HG03342 (cell line): ENCODE data around the gene MBD6.
"Not testable (repeated sequence)": the region's sequence is repeated elsewhere in the genome, so short reads cannot be mapped to it uniquely, and the experiment has no call there.

ENCODE experiments used
- ATAC-seq: cut with Tn5 transposase; IDR thresholded peaks from one replicate; pipeline ENCODE4 v1.9.1; 2021; ENCODE audit warnings: mild to moderate bottlenecking, moderate library complexity; ENCODE audit not compliant: unreplicated experiment

Gene MBD6

GRCh38 chr12:57514720-57515407 is 7.8 kb upstream of the MBD6 start:
- no peak for ATAC-seq

GRCh38 chr12:57515408-57515933 is 7.2 kb upstream of the MBD6 start:
- ATAC-seq, result no peak

GRCh38 chr12:57515934-57516541 is 6.6 kb upstream of the MBD6 start:
- no peak for ATAC-seq

GRCh38 chr12:57516617-57517153 is 5.9 kb upstream of the MBD6 start:
- ATAC-seq, result no peak

- ATAC-seq, result no peak
These were observed 5.4 kb upstream of the MBD6 start for GRCh38 chr12:57517187-57517586.

GRCh38 chr12:57517718-57518117 is 4.9 kb upstream of the MBD6 start:
- not testable (repeated sequence) for ATAC-seq

GRCh38 chr12:57518176-57518919 is 4.3 kb upstream of the MBD6 start:
- no peak for ATAC-seq

GRCh38 chr12:57518920-57519795 is 3.5 kb upstream of the MBD6 start:
- no peak for ATAC-seq

- peak; percentile 2 for ATAC-seq
These were observed 2.9 kb upstream of the MBD6 start for GRCh38 chr12:57519796-57520052.

- peak; percentile 64 for ATAC-seq
These were observed 2.4 kb upstream of the MBD6 start, which contains the start of gene DDIT3 for GRCh38 chr12:57520053-57520818. DDIT3 (minus strand) TSS chr12:57520514; CDS start chr12:57517406, 3,108 bp downstream.

- no peak for ATAC-seq
These were observed 1.1 kb upstream of the MBD6 start for GRCh38 chr12:57521525-57522010.

- ATAC-seq, result no peak
These were observed 472 bp downstream of the MBD6 start for GRCh38 chr12:57522887-57523705.

- ATAC-seq, result no peak
These were observed 1.3 kb downstream of the MBD6 start for GRCh38 chr12:57523706-57524614.

- ATAC-seq, result no peak
These were observed 2.4 kb downstream of the MBD6 start for GRCh38 chr12:57524814-57525614.

GRCh38 chr12:57525615-57526383 is 3.2 kb downstream of the MBD6 start:
- no peak for ATAC-seq

- ATAC-seq, result no peak
These were observed 4.0 kb downstream of the MBD6 start for GRCh38 chr12:57526477-57527126.
